Measurements from ENCODE around the gene BMPER. TPM values are rescaled to one million over a fixed set of nuclear protein-coding genes. Genes with fewer than 3 reads are reported as not detected.

Gene BMPER
- total RNA-seq, 4 donors from 2014 or later, result 0.27 to 0.53 (median 0.34) TPM

GRCh38 chr7:34145603-34146002, 240.3 kb downstream of the BMPER start:
- intact Hi-C loops (cut with DNase I; ENCODE audit: low total_unique reads), result no loop called here
- 61 to 74% methylated on average over 1 of the region's 1 CpG for WGBS, 2 donors
- no peak overlapping the region for H3K4me3 ChIP-seq (ENCODE audit: low read depth, poor library complexity, severe bottlenecking)
- no peak for TF ChIP-seq CTCF (IDR thresholded peaks at IDR 0.05)
- TF ChIP-seq POLR2A (IDR thresholded peaks at IDR 0.05), result no peak
- DNase-seq (ENCODE audit: low spot score in 2 of 2), result no peak

GRCh38 chr7:34153656-34154270, 248.4 kb downstream of the BMPER start:
- WGBS, 2 donors, result 86 to 90% methylated on average over 5 of the region's 5 CpGs
- H3K4me3 ChIP-seq (ENCODE audit: low read depth, poor library complexity, severe bottlenecking), result no peak overlapping the region
- no peak for DNase-seq (ENCODE audit: low spot score in 2 of 2)
- TF ChIP-seq POLR2A (IDR thresholded peaks at IDR 0.05) (no peak), CTCF (IDR thresholded peaks at IDR 0.05) (no peak)
- intact Hi-C loops (cut with DNase I; ENCODE audit: low total_unique reads), result no loop called here

GRCh38 chr7:34155220-34155908, 250.0 kb downstream of the BMPER start:
- WGBS, 2 donors, result 67% methylated on average over 3 of the region's 3 CpGs
- DNase-seq (ENCODE audit: low spot score in 2 of 2), result peak in 1 of 2 donors; percentile 41
- H3K4me3 ChIP-seq (ENCODE audit: low read depth, poor library complexity, severe bottlenecking), result no peak overlapping the region
- TF ChIP-seq POLR2A (IDR thresholded peaks at IDR 0.05), result no peak
- no peak for TF ChIP-seq CTCF (IDR thresholded peaks at IDR 0.05)
- intact Hi-C loops (cut with DNase I; ENCODE audit: low total_unique reads), result no loop called here

- no peak for TF ChIP-seq CTCF (IDR thresholded peaks at IDR 0.05)
- no peak for TF ChIP-seq POLR2A (IDR thresholded peaks at IDR 0.05)
- no peak overlapping the region for H3K4me3 ChIP-seq (ENCODE audit: low read depth, poor library complexity, severe bottlenecking)
- 29 to 34% methylated on average over 2 of the region's 2 CpGs for WGBS, 2 donors
- DNase-seq (ENCODE audit: low spot score in 2 of 2), result no peak
- intact Hi-C loops (cut with DNase I; ENCODE audit: low total_unique reads), result no loop called here
Measured at GRCh38 chr7:34156336-34156735, 251.0 kb downstream of the BMPER start.

- no peak overlapping the region for H3K4me3 ChIP-seq (ENCODE audit: low read depth, poor library complexity, severe bottlenecking)
- intact Hi-C loops (cut with DNase I; ENCODE audit: low total_unique reads), result no loop called here
- TF ChIP-seq POLR2A (IDR thresholded peaks at IDR 0.05) (no peak), CTCF (IDR thresholded peaks at IDR 0.05) (no peak)
- no peak for DNase-seq (ENCODE audit: low spot score in 2 of 2)
- WGBS, 2 donors, result 68 to 74% methylated on average over 2 of the region's 2 CpGs
Measured at GRCh38 chr7:34157137-34157536, 251.8 kb downstream of the BMPER start.

All from lower leg skin (tissue), 4 donors.